NCI-H69 (cell line): ENCODE data around the gene QDPR.
A peak's percentile ranks its signal among the peaks of the same experiment; 100 is the strongest.

Experiments
- DNase-seq: peaks from one replicate; lab custom pipeline; 2025; lab: John Stamatoyannopoulos, UW

The QDPR gene

DNA sequence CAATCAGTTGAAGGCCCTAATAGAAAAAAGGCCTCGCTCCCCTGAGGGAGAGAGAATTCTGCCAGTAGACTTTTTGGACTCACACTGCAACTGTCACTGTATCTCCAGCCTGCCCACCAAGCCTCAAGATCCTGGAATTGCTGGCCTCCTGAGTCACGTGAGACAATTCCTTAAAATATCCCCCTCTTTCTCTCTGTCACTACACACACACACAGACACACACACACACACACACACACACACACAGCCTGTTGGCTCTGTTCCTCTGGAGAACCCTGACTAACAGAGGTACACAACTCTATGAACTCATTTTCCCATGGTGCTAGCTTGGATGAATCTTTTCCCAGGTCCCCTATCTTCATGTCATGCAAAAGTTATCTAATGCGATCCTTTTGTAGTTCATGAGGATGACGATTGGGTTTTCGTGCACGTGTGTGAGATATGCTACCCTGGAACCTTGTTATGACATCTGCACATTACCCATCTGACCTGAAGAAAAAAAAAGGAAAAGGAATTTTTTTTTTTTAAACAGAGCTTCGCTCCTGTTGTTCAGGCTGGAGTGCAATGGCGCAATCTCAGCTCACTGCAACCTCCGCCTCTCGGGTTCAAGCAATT is 16.8 kb upstream of the QDPR start:
- no peak for DNase-seq

DNA sequence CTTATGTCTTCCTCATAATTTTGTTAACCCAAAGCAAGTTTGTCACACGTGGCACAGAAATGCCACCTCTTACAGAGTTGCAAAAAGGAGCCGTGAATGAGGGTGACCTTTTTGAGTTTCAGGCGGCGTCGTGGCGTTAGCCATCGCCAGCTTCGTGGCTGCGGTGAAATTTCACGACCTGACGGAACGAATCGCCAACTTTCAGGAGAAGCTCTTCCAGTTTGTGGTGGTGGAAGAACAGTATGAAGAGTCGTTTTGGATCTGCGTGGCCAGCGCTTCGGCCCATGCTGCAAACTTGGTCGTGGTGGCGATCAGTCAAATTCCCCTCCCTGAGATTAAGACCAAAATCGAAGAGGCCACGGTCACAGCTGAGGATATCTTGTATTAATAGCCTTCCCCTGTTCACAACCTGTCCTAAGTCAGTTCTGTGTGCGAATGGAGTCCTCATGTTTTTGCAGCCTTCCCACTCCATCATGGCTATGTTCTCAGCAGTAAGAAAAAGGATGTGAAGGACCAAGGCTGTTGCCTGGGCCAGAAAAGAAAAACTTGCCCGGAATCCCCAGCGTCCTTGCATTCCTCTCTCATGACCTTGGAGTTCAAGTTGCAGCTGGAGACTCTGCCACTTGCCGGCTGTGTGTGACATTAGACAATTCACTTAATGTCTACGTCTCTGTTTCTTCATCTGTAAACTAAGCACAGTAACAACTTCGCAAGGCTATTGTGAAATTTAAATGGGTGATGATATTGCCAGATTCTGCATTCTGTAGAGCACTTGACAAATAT is 15.0 kb upstream of the QDPR start:
- DNase-seq: no peak

DNA sequence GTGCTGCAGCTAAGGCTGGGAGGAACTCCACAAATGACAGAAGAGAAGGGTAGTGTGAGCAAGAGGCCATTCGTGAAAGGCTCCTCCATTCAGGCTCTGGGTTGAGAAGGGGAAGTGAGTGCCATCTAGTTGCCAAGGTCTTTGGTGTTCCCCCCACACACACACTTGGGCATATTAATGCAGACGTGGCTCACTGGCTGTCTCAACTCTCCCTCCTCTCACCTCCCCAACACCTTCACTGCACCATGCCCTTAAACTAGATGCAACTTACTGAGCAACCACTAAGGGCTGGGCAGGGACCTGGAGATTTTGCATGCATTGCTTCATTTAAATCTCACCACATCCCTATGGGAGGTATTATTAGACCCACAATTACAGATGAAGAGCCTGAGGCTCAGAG is 11.8 kb upstream of the QDPR start:
- DNase-seq: no peak

DNA sequence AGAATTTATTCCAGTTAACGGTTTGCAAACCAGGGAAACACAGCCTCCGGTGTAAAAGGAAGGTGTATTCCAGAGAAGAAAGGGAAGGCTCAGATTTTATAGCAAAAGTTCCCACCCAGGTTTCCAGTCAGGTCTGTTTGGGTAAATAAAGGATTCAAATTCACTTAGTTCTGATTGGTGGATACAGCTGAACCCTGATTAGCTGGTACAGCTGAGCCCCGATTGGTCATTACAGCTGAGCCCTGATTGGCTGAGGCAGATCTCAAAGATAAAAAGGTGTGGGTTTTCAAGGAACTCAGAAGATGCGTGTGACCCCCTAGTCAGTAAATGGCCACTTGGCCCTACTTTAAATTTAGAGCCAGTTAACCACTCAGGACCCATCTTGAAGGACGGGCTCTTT is 9.7 kb upstream of the QDPR start:
- no peak for DNase-seq

DNA sequence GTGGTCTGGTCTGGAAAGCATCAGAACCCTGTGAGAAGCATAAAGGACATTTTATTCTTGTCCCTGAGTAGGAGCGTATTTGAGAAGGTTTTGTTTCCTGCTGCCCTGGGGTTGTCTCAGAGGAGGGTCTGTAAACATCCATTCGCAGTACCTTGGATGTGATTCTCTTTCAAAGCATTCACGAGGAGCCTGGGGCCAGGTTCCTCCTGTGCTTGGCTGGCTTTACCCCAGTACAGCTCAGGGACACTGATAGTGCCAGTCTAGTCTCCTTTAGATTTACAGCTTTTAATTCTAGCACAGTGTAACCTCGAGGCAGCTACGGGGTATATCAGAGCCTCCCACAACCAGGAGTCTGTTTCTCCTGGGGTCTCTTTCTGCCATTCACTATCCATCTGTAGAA is 5.8 kb upstream of the QDPR start:
- DNase-seq: peak; percentile 34

DNA sequence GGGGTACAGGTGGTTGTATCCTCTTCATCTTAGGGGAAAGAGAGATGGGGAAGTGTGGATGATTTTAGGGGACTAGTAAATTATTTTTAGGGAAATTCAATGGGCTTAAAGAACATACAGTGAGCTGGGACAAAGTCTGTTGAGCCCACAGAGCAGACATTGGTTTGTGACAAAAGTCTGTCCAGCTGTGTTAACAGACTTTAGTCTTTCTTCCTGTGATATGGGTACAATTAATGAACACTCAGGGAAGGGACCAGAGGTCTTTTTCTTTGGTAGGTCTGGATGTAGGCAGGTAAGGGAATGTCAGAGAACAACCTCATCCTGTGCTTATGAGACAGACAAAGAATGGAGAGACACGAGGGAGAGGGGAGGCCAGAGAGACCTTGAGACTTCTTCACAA is 5.1 kb upstream of the QDPR start:
- no peak for DNase-seq

DNA sequence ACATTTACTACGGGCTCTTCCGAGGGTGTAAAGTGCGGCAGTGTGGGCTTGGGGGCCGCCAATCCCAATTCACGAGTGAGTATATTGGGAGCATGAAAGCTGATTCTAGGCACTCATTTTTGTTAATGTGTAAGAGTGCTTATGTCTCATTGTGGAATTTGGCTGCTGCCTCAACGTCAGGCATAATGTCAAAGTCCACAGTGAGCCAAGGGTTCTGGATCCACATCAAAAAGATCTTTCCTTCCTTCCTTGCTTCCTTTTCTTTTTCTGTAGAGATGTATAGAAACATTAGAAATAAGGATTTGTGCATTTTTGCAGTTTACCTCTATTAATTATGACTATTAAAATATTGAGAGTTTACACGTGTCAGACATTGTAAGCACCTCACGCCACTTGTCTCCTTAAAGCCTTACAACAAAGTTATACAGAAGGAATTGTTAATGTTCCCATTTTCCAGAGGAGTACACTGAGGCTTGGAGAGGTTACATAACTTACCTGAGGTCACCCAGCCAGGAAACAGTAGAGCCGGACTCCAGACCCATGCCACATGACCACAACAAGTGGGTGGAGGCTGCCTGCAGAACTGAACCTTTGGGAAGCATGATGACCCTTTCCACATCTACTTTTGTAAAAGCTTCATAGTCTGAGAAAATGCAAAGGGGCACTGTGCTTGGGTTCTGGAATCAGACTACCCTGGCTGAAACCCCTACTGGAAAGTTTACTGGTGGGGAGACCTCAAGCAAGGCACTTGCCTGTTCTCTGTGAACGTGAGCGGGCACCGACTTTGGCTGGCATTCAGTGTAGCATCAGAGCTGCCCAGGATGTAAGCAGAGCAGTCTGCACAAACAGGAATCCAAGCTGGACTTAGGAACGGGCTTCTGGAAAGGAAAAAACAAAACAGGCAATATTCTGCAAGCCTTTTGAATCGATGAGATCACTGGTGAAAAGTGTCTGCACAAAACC is 3.8 kb upstream of the QDPR start:
- DNase-seq: no peak

DNA sequence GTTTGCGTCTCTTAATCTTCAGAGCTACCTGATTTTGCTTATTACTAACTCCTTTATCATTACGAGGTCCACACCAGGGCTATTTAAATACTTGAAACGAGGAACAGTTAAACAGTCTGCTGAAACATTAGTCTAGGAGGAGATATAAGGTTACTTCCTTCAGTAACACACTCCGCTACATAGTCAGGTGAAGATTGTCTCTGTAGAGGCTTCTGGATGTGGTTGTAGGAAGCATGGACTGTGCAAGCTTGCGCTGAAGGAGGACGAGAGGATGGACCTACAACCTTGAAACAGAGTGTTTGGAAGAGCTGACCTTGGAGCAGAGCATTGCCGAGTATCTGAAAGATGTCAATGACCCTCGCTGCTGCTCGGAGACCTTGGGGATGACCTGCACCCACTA is 3.0 kb upstream of the QDPR start, which contains the start of gene CLRN2:
TSS of gene CLRN2 (plus strand) at position 301 of the 400 bp plus-strand sequence. CDS start 102 bp downstream, outside the sequence.
- no peak for DNase-seq

DNA sequence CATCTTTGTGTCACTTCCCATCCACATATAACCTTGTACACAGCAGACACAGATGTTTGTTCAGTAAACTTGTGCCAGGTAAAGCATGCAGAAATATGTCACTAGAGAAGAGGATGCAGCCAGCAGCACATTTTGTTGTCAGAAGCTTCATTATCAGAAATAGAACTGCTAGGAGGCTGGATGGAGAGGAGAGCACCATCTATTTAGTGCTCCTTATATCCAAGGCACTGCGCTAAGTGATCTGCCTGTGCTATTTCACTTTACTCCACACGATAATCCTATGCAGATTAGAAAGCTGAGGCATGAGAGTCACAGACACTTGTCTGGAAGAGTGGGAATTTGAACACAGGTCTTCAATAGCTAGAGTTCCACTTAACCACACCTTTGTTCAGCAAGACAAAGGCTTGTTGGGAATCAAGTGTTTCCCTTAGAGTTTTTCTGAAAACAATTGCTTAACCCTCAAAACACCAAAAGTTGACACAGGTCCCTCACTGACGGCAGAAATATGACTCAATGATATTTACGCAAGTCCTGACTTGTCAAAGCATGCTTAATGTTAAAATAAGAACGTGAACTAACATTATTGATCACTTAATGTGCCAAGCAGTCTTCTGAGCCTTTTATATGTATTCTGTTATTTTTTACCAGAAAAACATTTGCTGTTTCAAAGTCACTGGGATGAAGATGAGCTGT is 1.2 kb upstream of the QDPR start:
- DNase-seq: no peak

DNA sequence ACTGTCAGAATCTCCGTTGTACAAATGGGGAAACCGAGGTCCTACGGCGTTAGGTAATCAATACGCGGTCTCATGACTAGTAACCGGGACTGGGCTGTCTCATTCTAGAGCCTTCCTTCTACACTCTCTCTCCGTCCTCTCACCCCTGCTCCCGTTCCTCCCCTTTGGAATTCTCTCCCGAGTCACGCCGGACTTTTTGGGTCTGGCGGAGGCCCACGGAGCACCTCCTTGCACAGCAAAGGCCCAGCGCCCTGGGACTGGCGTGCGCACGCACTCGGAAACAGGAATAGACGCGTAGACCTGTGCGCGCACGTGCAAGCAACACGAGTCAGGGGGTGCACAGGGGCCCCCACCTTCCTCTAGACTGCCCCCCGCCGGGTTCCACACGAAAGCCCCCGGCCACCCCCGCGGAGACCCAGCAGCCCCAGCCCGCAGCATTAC is 361 bp downstream of the QDPR start:
- DNase-seq: peak; percentile 36

DNA sequence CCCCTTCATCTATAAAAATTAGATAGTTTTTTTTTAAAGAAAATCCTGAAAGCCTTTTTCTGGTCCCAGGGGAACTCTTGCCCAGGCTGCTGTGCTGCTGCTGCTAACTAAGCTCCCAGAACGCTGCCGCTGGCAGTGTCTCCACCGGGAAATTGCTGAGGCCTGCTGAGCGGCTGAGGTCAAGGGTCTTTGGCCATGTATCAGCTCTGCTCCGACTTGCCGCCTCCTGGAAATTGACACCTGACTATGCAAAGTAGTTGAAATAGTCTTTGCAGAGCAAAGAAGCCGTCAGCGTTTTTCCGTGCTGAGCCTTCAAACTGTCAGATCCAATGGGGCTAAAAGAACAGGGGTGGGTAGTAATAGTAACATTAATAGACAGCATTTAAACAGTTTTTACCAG is 839 bp downstream of the QDPR start:
- DNase-seq: no peak

DNA sequence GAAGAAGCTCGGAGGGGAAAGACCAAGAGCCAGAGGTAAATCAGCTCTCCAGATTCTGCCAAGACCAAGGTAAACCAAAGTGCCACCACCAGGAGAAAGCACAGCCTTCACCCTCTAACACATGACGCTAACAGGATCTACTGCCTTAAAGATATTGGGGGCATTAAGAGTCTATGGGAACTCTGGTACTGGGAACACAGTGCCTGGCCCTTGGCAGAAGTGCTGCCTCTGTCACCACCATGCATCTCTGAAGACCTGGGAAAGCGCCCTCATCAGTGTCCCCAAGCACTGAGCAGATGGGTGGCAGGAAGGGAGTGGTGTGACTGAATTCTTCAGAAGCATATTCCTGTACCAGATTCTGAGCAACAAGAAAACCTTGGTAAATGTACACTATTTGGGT is 1.3 kb downstream of the QDPR start:
- no peak for DNase-seq

DNA sequence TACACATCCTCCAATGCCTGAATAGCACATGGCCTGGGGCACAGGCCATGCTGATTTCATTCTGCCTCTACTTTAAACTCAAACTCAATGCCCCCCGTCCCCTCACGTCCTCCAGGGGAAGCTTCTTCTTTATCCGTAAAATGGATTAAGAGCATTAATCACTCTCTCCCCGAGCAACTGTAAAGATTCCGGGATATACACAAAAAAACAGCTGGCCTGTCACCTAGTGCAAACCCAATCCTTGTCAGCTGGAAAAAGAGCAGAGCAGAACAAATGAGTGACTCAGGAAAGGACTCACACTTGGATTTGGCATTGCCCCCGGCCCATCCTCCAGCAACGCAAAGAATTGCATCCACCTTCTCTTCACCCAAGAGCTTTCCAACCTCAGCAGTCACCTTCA is 7.8 kb downstream of the QDPR start:
- no peak for DNase-seq

DNA sequence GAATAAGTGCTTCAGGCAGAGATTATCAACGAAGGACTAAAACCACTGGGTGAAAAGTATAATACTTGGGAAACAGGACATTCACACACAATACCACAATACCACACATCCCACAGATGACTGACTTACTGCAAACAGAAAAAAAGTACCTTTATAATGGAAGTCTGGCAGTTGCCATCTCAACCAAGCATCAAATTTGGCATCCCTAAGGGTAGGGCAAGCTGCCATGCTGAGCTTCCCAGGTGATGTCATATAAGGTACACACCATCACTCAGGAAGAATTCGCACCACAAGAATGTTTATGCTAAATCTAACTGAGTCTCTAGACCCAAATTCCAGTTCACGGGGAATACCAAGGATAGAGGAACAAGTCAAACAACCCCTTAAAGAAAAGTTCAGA is 9.1 kb downstream of the QDPR start:
- no peak for DNase-seq

DNA sequence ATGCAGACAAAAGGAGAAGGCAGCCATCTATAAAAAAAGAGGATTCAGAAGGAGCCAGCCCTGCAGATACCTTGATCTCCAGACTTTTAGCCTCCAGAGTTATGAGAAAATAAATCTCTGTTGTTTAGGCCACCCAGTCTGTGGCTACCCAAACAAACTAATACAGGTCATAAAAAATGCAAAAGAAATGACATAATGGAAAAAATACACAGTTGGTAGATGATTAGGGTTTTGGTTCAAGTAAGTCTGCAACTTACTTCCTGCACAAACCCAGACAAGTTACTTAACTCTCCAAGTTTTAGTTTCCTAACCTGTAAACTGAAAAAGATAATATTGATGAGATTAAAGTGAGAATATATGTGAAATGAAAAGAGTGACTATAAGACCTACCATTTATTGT is 11.3 kb downstream of the QDPR start:
- DNase-seq: no peak

DNA sequence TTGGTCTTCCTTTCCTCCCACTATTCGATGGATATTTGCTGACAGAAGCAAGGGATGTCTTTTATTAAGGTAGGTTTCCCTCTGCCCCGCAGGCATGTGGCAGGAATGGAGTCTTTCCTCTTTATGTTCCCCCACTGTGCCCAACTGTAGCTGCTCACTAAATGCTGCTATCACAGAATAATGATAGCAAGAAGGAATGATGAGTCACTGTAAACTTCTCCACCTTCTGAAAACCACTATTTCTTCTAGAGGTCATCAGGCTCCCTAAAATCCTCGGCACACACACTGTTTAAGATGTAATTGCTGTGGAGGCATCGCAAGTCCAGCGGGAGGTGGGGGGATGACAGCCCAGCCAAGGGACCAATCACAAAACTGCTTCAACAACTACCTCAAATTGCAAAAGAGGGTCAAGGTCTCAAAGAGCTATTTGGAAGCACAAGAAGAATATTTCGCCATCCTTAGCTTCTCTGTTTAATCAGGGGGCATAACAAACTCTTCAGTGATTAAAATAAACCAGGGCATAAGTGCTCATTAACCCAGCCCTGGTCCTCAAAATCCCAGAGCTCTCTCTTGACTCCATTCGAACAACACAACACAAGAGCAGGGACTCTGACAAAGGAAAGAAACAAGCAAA is 13.9 kb downstream of the QDPR start:
- no peak for DNase-seq

DNA sequence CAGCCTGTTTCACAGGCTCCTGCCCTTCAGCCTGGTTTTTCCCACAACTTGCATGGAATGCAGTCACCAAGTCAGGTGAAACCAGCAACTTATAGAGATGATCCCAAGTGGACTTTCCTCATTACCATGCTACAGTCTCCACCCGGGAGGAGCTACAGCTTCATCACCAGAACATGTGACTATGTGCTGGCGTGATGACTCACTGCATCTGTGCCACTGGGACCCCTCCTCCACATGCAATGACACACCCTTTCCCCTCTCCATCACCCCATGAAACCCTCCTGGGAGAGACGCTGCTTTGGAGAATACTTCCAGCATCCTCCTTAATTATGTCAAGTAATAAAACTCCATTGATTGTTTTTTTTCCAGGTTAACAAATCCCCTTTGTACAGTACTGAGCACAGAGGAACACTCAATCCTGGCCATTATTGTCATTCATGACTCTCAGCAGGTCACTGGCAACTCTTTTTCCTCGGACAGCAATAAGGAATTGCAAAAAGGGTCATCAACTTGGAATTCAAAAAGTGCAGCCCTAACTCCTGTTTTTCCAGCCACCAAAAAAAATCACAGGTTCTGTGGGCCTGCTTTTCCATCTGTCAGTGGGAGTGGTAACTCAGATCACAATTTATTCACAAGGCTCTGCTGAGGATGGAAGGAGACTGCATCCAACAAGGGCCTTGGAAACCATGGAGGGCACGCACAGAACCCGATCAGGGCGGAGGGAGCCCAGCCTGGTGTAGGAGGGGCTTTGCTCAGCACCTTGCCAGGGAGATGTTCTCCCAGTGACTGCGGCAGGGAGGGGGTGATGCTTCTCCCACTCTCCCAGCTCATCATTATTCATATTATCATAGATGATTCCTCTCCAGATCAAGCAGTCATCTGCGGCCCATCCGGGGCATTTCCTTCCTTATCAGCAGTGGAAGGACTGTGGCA is 17.4 kb downstream of the QDPR start:
- peak; percentile 30 for DNase-seq

DNA sequence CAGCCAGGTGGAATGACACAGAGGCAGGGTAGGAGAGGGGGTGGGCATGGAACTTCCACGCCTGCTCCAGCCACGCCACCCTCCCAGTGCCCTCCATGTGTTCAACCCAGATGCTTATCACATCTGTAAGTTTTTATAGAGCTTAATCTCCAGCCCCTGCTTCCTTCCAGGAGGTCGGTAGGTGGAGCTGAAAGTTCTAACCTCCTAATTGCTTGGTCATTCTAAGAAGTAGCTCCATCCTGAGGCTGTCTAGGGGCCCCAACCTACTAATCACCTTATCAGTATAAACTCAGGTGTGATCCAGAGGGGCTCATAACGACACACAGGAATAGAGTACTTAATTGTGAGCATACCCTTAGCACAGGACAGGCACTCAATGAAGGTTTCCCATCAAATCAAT is 18.3 kb downstream of the QDPR start:
- no peak for DNase-seq

DNA sequence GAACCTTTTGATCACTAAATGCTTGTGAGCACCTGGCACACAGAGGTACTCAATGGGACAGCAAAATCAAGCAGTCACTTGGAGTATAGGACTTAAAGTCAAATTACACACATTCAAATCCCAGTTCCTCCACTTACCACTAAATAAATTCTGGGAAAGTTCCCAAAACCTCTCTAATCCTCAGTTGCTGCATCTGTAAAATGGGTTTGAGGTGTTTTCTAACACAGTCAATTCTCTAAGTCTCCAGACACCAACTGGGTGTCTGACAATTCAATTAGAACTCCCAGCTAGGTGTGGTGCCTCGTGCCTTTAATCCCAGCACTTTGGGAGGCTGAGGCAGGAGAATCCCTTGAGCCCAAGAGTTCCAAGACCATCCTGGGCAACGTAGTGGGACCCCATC is 19.0 kb downstream of the QDPR start:
- DNase-seq: no peak

DNA sequence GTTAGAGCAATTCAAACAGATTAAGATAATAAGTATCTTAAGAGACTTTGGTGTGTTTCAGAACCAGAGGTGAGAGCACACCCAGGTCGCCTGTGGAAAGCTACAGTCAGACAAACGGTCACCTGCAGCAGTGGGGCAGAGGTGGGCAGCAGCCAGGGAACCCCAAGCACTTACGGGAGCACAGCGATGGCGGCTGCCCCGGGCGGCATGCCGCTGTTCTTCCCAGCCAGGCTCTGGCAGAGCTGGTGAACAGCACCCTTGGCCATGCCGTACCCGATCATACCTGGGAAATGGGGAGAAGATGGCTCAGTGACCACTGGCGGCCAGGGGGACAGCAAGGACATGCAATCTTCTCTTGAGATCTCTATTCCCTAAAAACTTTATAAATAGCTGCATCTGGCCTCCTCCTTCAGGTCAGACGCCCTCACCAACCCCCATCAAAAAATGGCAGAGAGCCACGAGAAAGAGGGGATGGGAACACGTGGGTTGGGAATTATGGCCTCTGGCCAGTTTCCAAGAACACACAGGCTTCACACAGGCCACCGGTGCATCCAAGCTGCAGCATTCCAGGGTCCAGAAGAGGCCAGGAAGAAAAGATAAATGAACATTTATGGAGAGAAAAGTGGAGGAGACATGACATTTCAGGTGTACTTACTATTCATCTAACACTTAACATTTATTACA is 19.7 kb downstream of the QDPR start:
- peak; percentile 20 for DNase-seq
